Measurements from ENCODE around the gene GMDS.
"Not testable (repeated sequence)": the region's sequence is repeated elsewhere in the genome, so short reads cannot be mapped to it uniquely, and the experiment has no call there.

- not testable (repeated sequence) for TF ChIP-seq CTCF (optimal IDR thresholded peaks at IDR 0.05 in 1 of 3, IDR thresholded peaks at IDR 0.05 in 1 of 3, conservative IDR thresholded peaks at IDR 0.05 in 1 of 3; ENCODE audit: extremely low read depth in 1 of 3, insufficient read depth in 2 of 3, low read length in 3 of 3); EZH2 (IDR thresholded peaks at IDR 0.05; ENCODE audit: low read length)
Observed at GRCh38 chr6:1845543-1845942, 399.9 kb downstream of the GMDS start.

Data from keratinocyte (primary cell).